Panc1 (cell line): Measurements from ENCODE around the gene RAP1B.

Source experiments
- CTCF ChIP-seq: fragments of 450-650 bp; IDR thresholded peaks from 2 replicates; pipeline ENCODE4 v1.5.1; 2017; ENCODE audit warnings: mild to moderate bottlenecking
- POLR2AphosphoS5 ChIP-seq: IDR thresholded peaks from 2 replicates; pipeline ENCODE4 v1.6.1; 2012; ENCODE audit warnings: mild to moderate bottlenecking, low read depth, low read length, moderate library complexity
- TF ChIP-seq, protein P1 (sequence below), 2 experiments: IDR thresholded peaks; 2 replicates each; pipeline ENCODE4 v1.6.1; 2011 to 2012; ENCODE audit warnings: low read depth in 2 of 2, control low read depth in 1 of 2, low read length in 1 of 2, mild to moderate bottlenecking in 1 of 2, moderate library complexity in 1 of 2; ENCODE audit not compliant: insufficient read depth in 1 of 2

DNA sequence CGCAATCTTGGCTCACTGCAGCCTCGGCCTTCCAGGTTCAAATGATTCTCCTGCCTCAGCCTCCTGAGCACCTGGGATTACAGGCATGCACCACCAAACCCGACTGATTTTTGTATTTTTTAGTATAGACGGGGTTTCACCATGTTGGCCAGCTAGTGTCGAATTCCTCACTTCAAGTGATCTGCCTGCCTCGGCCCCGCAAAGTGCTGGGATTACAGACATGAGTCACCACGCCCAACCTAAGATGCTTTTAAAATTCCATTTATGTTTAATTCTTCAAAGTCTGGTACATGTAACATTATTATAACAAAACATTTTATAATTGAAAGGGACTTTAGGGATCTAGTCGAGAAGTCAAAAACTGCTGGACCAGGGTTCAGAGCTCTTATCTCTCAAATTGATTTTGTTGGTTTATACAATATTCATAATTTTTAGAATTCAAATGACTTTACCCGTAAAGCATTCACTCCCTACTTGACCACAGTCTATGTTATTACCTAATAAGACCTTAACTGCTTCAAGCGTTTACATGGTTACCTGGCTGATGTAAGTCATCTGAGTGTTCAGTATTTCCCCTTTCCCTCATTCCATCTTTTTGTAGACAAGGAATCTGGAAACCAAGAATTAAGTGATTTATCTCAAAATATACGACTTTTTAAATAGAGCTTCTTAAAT lies 28.2 kb downstream of the RAP1B start:
- TF ChIP-seq, protein P1, sequence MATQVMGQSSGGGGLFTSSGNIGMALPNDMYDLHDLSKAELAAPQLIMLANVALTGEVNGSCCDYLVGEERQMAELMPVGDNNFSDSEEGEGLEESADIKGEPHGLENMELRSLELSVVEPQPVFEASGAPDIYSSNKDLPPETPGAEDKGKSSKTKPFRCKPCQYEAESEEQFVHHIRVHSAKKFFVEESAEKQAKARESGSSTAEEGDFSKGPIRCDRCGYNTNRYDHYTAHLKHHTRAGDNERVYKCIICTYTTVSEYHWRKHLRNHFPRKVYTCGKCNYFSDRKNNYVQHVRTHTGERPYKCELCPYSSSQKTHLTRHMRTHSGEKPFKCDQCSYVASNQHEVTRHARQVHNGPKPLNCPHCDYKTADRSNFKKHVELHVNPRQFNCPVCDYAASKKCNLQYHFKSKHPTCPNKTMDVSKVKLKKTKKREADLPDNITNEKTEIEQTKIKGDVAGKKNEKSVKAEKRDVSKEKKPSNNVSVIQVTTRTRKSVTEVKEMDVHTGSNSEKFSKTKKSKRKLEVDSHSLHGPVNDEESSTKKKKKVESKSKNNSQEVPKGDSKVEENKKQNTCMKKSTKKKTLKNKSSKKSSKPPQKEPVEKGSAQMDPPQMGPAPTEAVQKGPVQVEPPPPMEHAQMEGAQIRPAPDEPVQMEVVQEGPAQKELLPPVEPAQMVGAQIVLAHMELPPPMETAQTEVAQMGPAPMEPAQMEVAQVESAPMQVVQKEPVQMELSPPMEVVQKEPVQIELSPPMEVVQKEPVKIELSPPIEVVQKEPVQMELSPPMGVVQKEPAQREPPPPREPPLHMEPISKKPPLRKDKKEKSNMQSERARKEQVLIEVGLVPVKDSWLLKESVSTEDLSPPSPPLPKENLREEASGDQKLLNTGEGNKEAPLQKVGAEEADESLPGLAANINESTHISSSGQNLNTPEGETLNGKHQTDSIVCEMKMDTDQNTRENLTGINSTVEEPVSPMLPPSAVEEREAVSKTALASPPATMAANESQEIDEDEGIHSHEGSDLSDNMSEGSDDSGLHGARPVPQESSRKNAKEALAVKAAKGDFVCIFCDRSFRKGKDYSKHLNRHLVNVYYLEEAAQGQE (IDR thresholded peaks at IDR 0.05; ENCODE audit: insufficient read depth in 1 of 2, low read depth in 2 of 2, low read length in 1 of 2): no peak
- TF ChIP-seq CTCF (no peak), POLR2AphosphoS5 (no peak)
